Keratinocyte (primary cell): Measurements from ENCODE around the gene TJP2. TPM values are rescaled to one million over a fixed set of nuclear protein-coding genes. Genes with fewer than 3 reads are reported as not detected.

Experiments
- DNase-seq: peaks from one replicate; pipeline ENCODE4 v3.0.0-alpha.2; 2011; ENCODE audit warnings: low read depth, missing footprints, low spot score
- FAIRE-seq: peaks from 2 replicates; lab custom pipeline; 2011; peaks lifted over from hg19 to GRCh38; lab: Jason Lieb, UNC
- H2AFZ ChIP-seq: 2 replicates; pipeline ENCODE4 v1.6.0; 2012; ENCODE audit warnings: low read length, control low read depth, inconsistent platforms; ENCODE audit not compliant: control insufficient read depth
- H3K27ac ChIP-seq: 2 replicates; pipeline ENCODE4 v1.5.1; 2011; ENCODE audit warnings: low read length; ENCODE audit not compliant: control insufficient read depth, insufficient read depth
- H3K27me3 ChIP-seq: 3 replicates; pipeline ENCODE4 v1.6.0; 2011; ENCODE audit warnings: low read length; ENCODE audit not compliant: control insufficient read depth, insufficient read depth; ENCODE audit errors: extremely low read depth
- H3K36me3 ChIP-seq, 2 experiments: 2 replicates in 1 of 2; 3 replicates in 1 of 2; pipeline ENCODE4 v1.5.1; 2011; ENCODE audit warnings: low read length in 2 of 2, mild to moderate bottlenecking in 1 of 2; ENCODE audit not compliant: control insufficient read depth in 2 of 2, insufficient read depth in 2 of 2; ENCODE audit errors: extremely low read depth in 1 of 2
- H3K4me1 ChIP-seq: 3 replicates; pipeline ENCODE4 v1.5.1; 2011; ENCODE audit warnings: low read length; ENCODE audit not compliant: control insufficient read depth, insufficient read depth; ENCODE audit errors: extremely low read depth
- H3K4me2 ChIP-seq: 3 replicates; pipeline ENCODE4 v1.6.0; 2011; ENCODE audit warnings: low read depth, low read length; ENCODE audit not compliant: control insufficient read depth, insufficient read depth; ENCODE audit errors: extremely low read depth
- H3K4me3 ChIP-seq, 3 experiments: fragments of 200-600 bp in 1 of 3; sonication (generic) in 1 of 3; 2 replicates in 2 of 3; 3 replicates in 1 of 3; pipeline ENCODE4 v1.5.1; 2011 to 2016; ENCODE audit warnings: low read length in 3 of 3, mild to moderate bottlenecking in 3 of 3, control low read depth in 2 of 3, inconsistent platforms in 1 of 3, low read depth in 1 of 3, mixed read lengths in 1 of 3, mixed run types in 1 of 3, moderate library complexity in 1 of 3; ENCODE audit not compliant: control insufficient read depth in 2 of 3, insufficient read depth in 2 of 3; ENCODE audit errors: extremely low read depth in 1 of 3
- H3K79me2 ChIP-seq: 2 replicates; pipeline ENCODE4 v1.6.0; 2012; ENCODE audit warnings: low read length; ENCODE audit not compliant: control insufficient read depth, insufficient read depth
- H3K9ac ChIP-seq: 3 replicates; pipeline ENCODE4 v1.6.0; 2011; ENCODE audit warnings: low read length; ENCODE audit not compliant: control insufficient read depth, insufficient read depth; ENCODE audit errors: extremely low read depth
- H3K9me1 ChIP-seq: 3 replicates; pipeline ENCODE4 v1.6.0; 2011; ENCODE audit warnings: low read length; ENCODE audit not compliant: control insufficient read depth, insufficient read depth; ENCODE audit errors: extremely low read depth
- H3K9me3 ChIP-seq: 2 replicates; pipeline ENCODE4 v1.5.1; 2012; ENCODE audit warnings: low read depth, low read length; ENCODE audit not compliant: control insufficient read depth
- H4K20me1 ChIP-seq: 3 replicates; pipeline ENCODE4 v1.6.0; 2011; ENCODE audit warnings: low read length; ENCODE audit not compliant: control insufficient read depth, insufficient read depth; ENCODE audit errors: extremely low read depth
- CTCF ChIP-seq, 3 experiments: IDR thresholded peaks in 1 of 3; conservative IDR thresholded peaks in 1 of 3; optimal IDR thresholded peaks in 1 of 3; 2 replicates in 2 of 3; 3 replicates in 1 of 3; pipeline versions ENCODE3 to v1.5.1; 2011; ENCODE audit warnings: low read length in 3 of 3, mild to moderate bottlenecking in 3 of 3, moderate library complexity in 2 of 3, control low read depth in 1 of 3, inconsistent platforms in 1 of 3; ENCODE audit not compliant: insufficient read depth in 2 of 3; ENCODE audit errors: extremely low read depth in 1 of 3
- EZH2 ChIP-seq: IDR thresholded peaks from one replicate; pipeline ENCODE4 v1.6.1; 2012; ENCODE audit warnings: inconsistent platforms, mild to moderate bottlenecking, low read length, moderate library complexity
- dilution Hi-C: fragments of 300-500 bp; cut with MboI; formaldehyde crosslinking; loops from one replicate; pipeline ENCODE4 v1.7.0; 2020; ENCODE audit warnings: low sequenced_read_pairs; ENCODE audit not compliant: extremely low pct_ligation_motif_present
- polyA plus RNA-seq, 5 experiments: library from polyadenylated mRNA; depleted of rRNA in 3 of 5; stranded (reverse) in 3 of 5; stranded (forward) in 1 of 5; unstranded in 1 of 5; fragments of >200 nt; gene quantifications; 1 replicate in 1 of 5; 2 replicates in 3 of 5; 3 replicates in 1 of 5; pipeline versions ENCODE4 v1.2.1 to v1.2.3, GENCODE V29; 2011 to 2012; ENCODE audit warnings: missing spikeins in 2 of 5, low read depth in 1 of 5, low replicate concordance in 1 of 5

Gene TJP2
- polyA plus RNA-seq, 1 donor (not counting 4 experiments of a cell fraction or from before 2014, with no cell fraction given) = 74.8 TPM

GRCh38 chr9:69199769-69200470, 25.8 kb downstream of the TJP2 start:
- TF ChIP-seq EZH2 (no peak), CTCF (optimal IDR thresholded peaks at IDR 0.05 in 1 of 3, IDR thresholded peaks at IDR 0.05 in 1 of 3, conservative IDR thresholded peaks at IDR 0.05 in 1 of 3; ENCODE audit: extremely low read depth in 1 of 3, insufficient read depth in 2 of 3, low read length in 3 of 3) (peak; percentile 39 to 78 (median 41))
- Histone ChIP-seq H3K79me2 (peaks cover 92% of the 10 kb centered on the region), H3K9me3 (no peaks in the 10 kb centered on the region), H4K20me1 (peaks cover 8% of the 10 kb centered on the region), H3K4me2 (peak overlapping the region; percentile 45), H3K9me1 (peaks cover 10% of the 10 kb centered on the region), H3K4me1 (peaks cover 19% of the 10 kb centered on the region), H3K27ac (peak overlapping the region; percentile 32), H3K4me3 (no peak overlapping the region), H2AFZ (no peak overlapping the region), H3K27me3 (no peaks in the 10 kb centered on the region), H3K36me3 (peaks cover 0 to 3% of the 10 kb centered on the region in 2 experiments), H3K9ac (peak overlapping the region; percentile 3)
- FAIRE-seq = peak; percentile 83
- no peak for DNase-seq
- dilution Hi-C loops = no loop called here

GRCh38 chr9:69202556-69202955, 28.5 kb downstream of the TJP2 start:
- Histone ChIP-seq H3K79me2 (peaks cover 90% of the 10 kb centered on the region), H3K4me1 (peaks cover 21% of the 10 kb centered on the region), H3K27me3 (no peaks in the 10 kb centered on the region), H3K9ac (no peak overlapping the region), H3K4me2 (no peak overlapping the region), H3K36me3 (peaks cover 0 to 3% of the 10 kb centered on the region in 2 experiments), H3K9me3 (no peaks in the 10 kb centered on the region), H3K4me3 (no peak overlapping the region), H3K9me1 (peaks cover 10% of the 10 kb centered on the region), H2AFZ (no peak overlapping the region), H4K20me1 (peaks cover 8% of the 10 kb centered on the region), H3K27ac (no peak overlapping the region)
- dilution Hi-C loops = no loop called here
- no peak for FAIRE-seq
- DNase-seq = no peak
- TF ChIP-seq CTCF (optimal IDR thresholded peaks at IDR 0.05 in 1 of 3, IDR thresholded peaks at IDR 0.05 in 1 of 3, conservative IDR thresholded peaks at IDR 0.05 in 1 of 3; ENCODE audit: extremely low read depth in 1 of 3, insufficient read depth in 2 of 3, low read length in 3 of 3) (no peak), EZH2 (no peak)
